ENCODE measurements around the gene RAB11FIP3.
A peak's percentile ranks its signal among the peaks of the same experiment; 100 is the strongest.

The RAB11FIP3 gene

GRCh38 chr16:565419-566330, 140.2 kb downstream of the RAB11FIP3 start:
- Histone ChIP-seq H3K9ac (peak overlapping the region; percentile 87), H3K4me2 (peak overlapping the region; percentile 99), H3K27ac (peak overlapping the region; percentile 91), H3K9me3 (no peaks in the 10 kb centered on the region), H3K4me3 (peak overlapping the region; percentile 64), H3K4me1 (peaks cover 72% of the 10 kb centered on the region), H3K36me3 (no peaks in the 10 kb centered on the region), H4K20me1 (peaks cover 13% of the 10 kb centered on the region), H3K27me3 (peaks cover 29% of the 10 kb centered on the region)
- TF ChIP-seq Cebpa-rat (IDR thresholded peaks at IDR 0.05): no peak

- H3K27me3 ChIP-seq: peaks cover 18% of the 10 kb centered on the region
- peaks cover 72% of the 10 kb centered on the region for H3K4me1 ChIP-seq
- H4K20me1 ChIP-seq: peaks cover 14% of the 10 kb centered on the region; the same call in 1 of the 2 replicates
- H3K4me2 ChIP-seq: peak within 1 kb of the TSS; percentile 99
- H3K4me3 ChIP-seq: peak within 1 kb of the TSS; percentile 64
- TF ChIP-seq Cebpa-rat (IDR thresholded peaks at IDR 0.05): no peak
- no peaks in the 10 kb centered on the region for H3K9me3 ChIP-seq
- peak within 1 kb of the TSS; percentile 87 for H3K9ac ChIP-seq
- H3K27ac ChIP-seq: peak within 1 kb of the TSS; percentile 91
- peaks cover under 1% of the 10 kb centered on the region; the same call in 1 of the 2 replicates for H3K36me3 ChIP-seq
These were observed 141.3 kb downstream of the RAB11FIP3 start, which contains the start of gene NHLRC4 for GRCh38 chr16:566475-567372. TSS of gene NHLRC4 (plus strand) at chr16:567005. CDS start at chr16:568048, 1,043 bp downstream.

GRCh38 chr16:567373-568256, 142.2 kb downstream of the RAB11FIP3 start:
- Histone ChIP-seq H3K27ac (peak overlapping the region; percentile 91), H3K9me3 (no peaks in the 10 kb centered on the region), H3K27me3 (peaks cover 9% of the 10 kb centered on the region), H3K4me2 (peak overlapping the region; percentile 99), H3K4me3 (peak overlapping the region; percentile 64), H4K20me1 (peaks cover 22% of the 10 kb centered on the region), H3K9ac (peak overlapping the region; percentile 87), H3K4me1 (peaks cover 81% of the 10 kb centered on the region), H3K36me3 (peaks cover 10% of the 10 kb centered on the region; the same call in 1 of the 2 replicates)
- TF ChIP-seq Cebpa-rat (IDR thresholded peaks at IDR 0.05): no peak

- Histone ChIP-seq H3K27me3 (peaks cover under 1% of the 10 kb centered on the region; the same call in 1 of the 2 replicates), H3K36me3 (peaks cover 19% of the 10 kb centered on the region; the same call in 1 of the 2 replicates), H3K4me1 (peaks cover 82% of the 10 kb centered on the region), H3K27ac (peak overlapping the region; percentile 91), H3K9me3 (no peaks in the 10 kb centered on the region), H3K4me3 (peak overlapping the region; percentile 99), H4K20me1 (peaks cover 29% of the 10 kb centered on the region), H3K9ac (peak overlapping the region; percentile 87), H3K4me2 (peak overlapping the region; percentile 99)
- no peak for TF ChIP-seq Cebpa-rat (IDR thresholded peaks at IDR 0.05)
These were observed 143.2 kb downstream of the RAB11FIP3 start for GRCh38 chr16:568401-569258.

- H3K4me3 ChIP-seq: peak within 1 kb of the TSS; percentile 99
- H3K9ac ChIP-seq: peak within 1 kb of the TSS; percentile 87
- no peaks in the 10 kb centered on the region for H3K27me3 ChIP-seq
- peak within 1 kb of the TSS; percentile 91 for H3K27ac ChIP-seq
- H3K9me3 ChIP-seq: no peaks in the 10 kb centered on the region
- H4K20me1 ChIP-seq: peaks cover 39% of the 10 kb centered on the region
- H3K4me2 ChIP-seq: peak within 1 kb of the TSS; percentile 99
- H3K36me3 ChIP-seq: peaks cover 29% of the 10 kb centered on the region
- H3K4me1 ChIP-seq: peaks cover 77% of the 10 kb centered on the region
- TF ChIP-seq Cebpa-rat (IDR thresholded peaks at IDR 0.05): no peak
These were observed 144.2 kb downstream of the RAB11FIP3 start, which contains the start of gene PIGQ for GRCh38 chr16:569445-570254. TSS of gene PIGQ (plus strand) at chr16:569968. CDS start at chr16:574075, 4,107 bp downstream.

Data from BLaER1 (cell line).